Panc1 (cell line): Measurements from ENCODE around the gene TUFM. TPM values are rescaled to one million over a fixed set of nuclear protein-coding genes. Genes with fewer than 3 reads are reported as not detected.

ENCODE experiments used
- ATAC-seq: fragments of 200-7000 bp; cut with Tn5 transposase; 2 replicates; pipeline ENCODE4 v1.9.1; 2020; ENCODE audit warnings: mild to moderate bottlenecking, moderate library complexity
- BruUV-seq: library from RNA; stranded (reverse); fragments of 400-500 nt; replicated peaks from 2 replicates; lab custom pipeline; 2021; lab: Mats Ljungman, UMichigan
- CTCF ChIA-PET: fragments of 300-600 bp; sonication (Branson Sonifier 250); formaldehyde crosslinking; loops from one replicate; lab custom pipeline; 2022; ENCODE audit warnings: antibody characterized with exemption; lab: Charles Lee
- POLR2A ChIA-PET: fragments of 300-600 bp; sonication (Branson Sonifier 250); formaldehyde crosslinking; loops from one replicate; lab custom pipeline; 2022; ENCODE audit warnings: antibody characterized with exemption; lab: Charles Lee
- DNase-seq: peaks from one replicate; pipeline ENCODE4 v3.0.0-alpha.2; 2010; ENCODE audit warnings: low read depth, low spot score
- H3K27ac ChIP-seq: 2 replicates; pipeline ENCODE4 v1.5.1; 2011; ENCODE audit warnings: mild to moderate bottlenecking, low read length, inconsistent platforms
- H3K27me3 ChIP-seq: fragments of 200-500 bp; sonication (Bioruptor generic); 2 replicates; pipeline ENCODE4 v1.6.0; 2014; ENCODE audit warnings: low read length, inconsistent platforms; ENCODE audit not compliant: control insufficient read depth, insufficient read depth
- H3K36me3 ChIP-seq: fragments of 200-500 bp; sonication (Bioruptor generic); 2 replicates; pipeline ENCODE4 v1.5.1; 2014; ENCODE audit warnings: inconsistent platforms, mild to moderate bottlenecking, low read length, moderate library complexity; ENCODE audit not compliant: control insufficient read depth, insufficient read depth
- H3K4me1 ChIP-seq: 2 replicates; pipeline ENCODE4 v1.5.1; 2011; ENCODE audit warnings: inconsistent platforms, mild to moderate bottlenecking, low read length, moderate library complexity; ENCODE audit not compliant: control insufficient read depth, insufficient read depth
- H3K4me3 ChIP-seq, 2 experiments: 2 replicates each; pipeline ENCODE4 v1.5.1; 2011 to 2012; ENCODE audit warnings: low read depth in 2 of 2, low read length in 2 of 2, mild to moderate bottlenecking in 2 of 2, inconsistent platforms in 1 of 2, moderate library complexity in 1 of 2
- H3K9me3 ChIP-seq: fragments of 200-500 bp; sonication (Bioruptor generic); 2 replicates; pipeline ENCODE4 v1.5.1; 2014; ENCODE audit warnings: low read depth, mild to moderate bottlenecking, inconsistent platforms, low read length, moderate library complexity; ENCODE audit not compliant: control insufficient read depth, insufficient read depth
- CTCF ChIP-seq: fragments of 450-650 bp; IDR thresholded peaks from 2 replicates; pipeline ENCODE4 v1.5.1; 2017; ENCODE audit warnings: mild to moderate bottlenecking
- POLR2AphosphoS5 ChIP-seq: IDR thresholded peaks from 2 replicates; pipeline ENCODE4 v1.6.1; 2012; ENCODE audit warnings: mild to moderate bottlenecking, low read depth, low read length, moderate library complexity
- REST ChIP-seq, 2 experiments: IDR thresholded peaks; 2 replicates each; pipeline ENCODE4 v1.6.1; 2011 to 2012; ENCODE audit warnings: low read depth in 2 of 2, control low read depth in 1 of 2, low read length in 1 of 2, mild to moderate bottlenecking in 1 of 2, moderate library complexity in 1 of 2; ENCODE audit not compliant: insufficient read depth in 1 of 2
- SIN3A ChIP-seq: IDR thresholded peaks from 2 replicates; pipeline ENCODE4 v1.6.1; 2012; ENCODE audit warnings: low read depth, mild to moderate bottlenecking, low read length, moderate library complexity, borderline replicate concordance; ENCODE audit not compliant: insufficient read depth
- TCF7L2 ChIP-seq: IDR thresholded peaks from 2 replicates; pipeline ENCODE4 v1.6.1; 2011; ENCODE audit warnings: mild to moderate bottlenecking, low read depth, low read length, inconsistent platforms
- in situ Hi-C: cut with HindIII; loops from 2 replicates; pipeline ENCODE4 v1.10.0; 2016; ENCODE audit warnings: low sequenced_read_pairs, low pct_unique_long_range_greater_than_20kb
- intact Hi-C: fragments of 100-400 bp; cut with micrococcal nuclease; formaldehyde crosslinking; loops from one replicate; pipeline ENCODE4 v1.10.0; 2022; ENCODE audit not compliant: unreplicated experiment
- total RNA-seq: library from RNA; stranded (reverse); gene quantifications from one replicate; pipeline ENCODE4 v1.2.1, GENCODE V29; 2021; ENCODE audit not compliant: unreplicated experiment

Gene TUFM
- total RNA-seq, 1 experiment from 2014 or later, result 231 TPM

DNA sequence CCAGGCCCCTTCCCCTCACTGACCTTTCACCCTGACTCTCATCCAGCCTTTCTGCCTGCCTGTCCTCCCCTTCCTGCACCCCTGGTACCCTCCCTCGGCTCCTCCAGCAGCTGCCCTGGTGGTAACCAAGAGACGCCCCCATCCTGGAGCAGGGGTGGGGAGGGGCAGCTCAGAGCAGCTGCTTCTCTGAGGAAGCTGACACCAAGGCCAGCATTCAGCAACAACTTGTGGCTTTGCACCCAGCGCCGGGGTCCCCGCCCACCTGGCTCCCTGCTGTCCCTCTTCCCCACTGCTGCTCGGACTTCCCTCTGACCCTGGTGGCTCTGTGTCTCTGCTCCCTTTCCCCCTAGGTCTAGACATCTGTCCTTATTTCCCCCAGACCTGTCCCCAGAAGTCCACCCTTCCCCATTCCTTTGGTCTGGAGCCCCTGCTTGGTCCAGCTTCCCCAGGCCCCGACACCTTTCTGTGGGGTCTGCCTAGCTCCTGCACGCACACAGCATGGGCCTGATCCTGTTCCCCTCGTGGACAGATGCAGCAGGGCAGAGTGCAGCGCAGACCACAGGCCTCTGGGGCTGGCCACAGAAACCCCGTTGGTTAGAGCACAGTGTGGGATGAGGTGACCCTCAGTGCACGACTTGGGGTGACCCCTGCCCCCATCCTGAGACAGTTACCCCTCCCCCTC, 31.0 kb upstream of the TUFM start:
- Histone ChIP-seq H3K27ac (no peak overlapping the region), H3K27me3 (no peaks in the 10 kb centered on the region), H3K9me3 (no peaks in the 10 kb centered on the region), H3K4me3 (no peak overlapping the region), H3K36me3 (no peaks in the 10 kb centered on the region; the same call in 1 of the 2 replicates), H3K4me1 (peaks cover 31% of the 10 kb centered on the region)
- ChIA-PET POLR2A (interaction anchor here (0.5 kb wide), 1 partner anchor 13 kb away, joined by 3 read pairs; the partner anchor contains the start of gene SH2B1), CTCF (no interaction called here)
- ATAC-seq, result no peak
- BruUV-seq, result no TSS peak
- DNase-seq, result no peak
- TF ChIP-seq CTCF (no peak), SIN3A (no peak), POLR2AphosphoS5 (no peak), REST (IDR thresholded peaks at IDR 0.05; ENCODE audit: insufficient read depth in 1 of 2, low read depth in 2 of 2, low read length in 1 of 2) (no peak), TCF7L2 (no peak)
- in situ Hi-C loops (no loop called here), intact Hi-C loops (loop anchor here (10.0 kb wide), 1 partner anchor 68 kb away; no protein-coding TSS in a partner anchor)

DNA sequence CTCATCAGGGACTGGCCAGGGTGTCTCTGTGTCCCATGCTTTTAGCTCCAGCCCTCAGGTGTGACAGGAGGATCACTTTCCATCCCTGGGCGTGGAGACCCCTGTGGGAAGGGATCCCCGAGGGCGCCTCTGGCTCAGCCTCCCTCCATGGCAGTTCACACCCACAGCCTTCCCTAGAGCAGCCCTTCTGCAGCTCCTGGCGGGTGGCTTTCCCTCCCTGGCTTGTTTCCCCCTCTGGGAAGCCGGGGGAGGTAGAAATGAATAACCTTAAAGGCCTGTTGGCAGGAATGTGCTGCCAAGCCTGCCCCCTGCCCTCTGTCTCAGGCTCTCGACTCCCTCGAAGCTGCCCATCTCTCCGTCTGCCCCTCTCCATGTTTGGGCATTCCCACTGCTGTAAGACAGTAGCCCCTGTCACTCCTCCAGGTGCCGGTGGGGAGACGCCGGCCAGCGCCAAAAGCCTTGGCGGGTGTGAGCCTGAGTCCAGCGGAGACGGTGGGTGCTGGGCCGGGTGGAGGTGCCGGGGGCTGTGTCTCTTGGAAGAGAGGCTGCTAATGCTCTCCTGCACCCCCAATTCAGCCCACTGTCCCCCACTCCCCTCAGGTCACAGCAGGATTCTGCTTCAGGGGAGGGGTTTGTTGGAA, 30.0 kb upstream of the TUFM start:
- Histone ChIP-seq H3K27me3 (no peaks in the 10 kb centered on the region), H3K4me1 (peaks cover 31% of the 10 kb centered on the region), H3K36me3 (no peaks in the 10 kb centered on the region; the same call in 1 of the 2 replicates), H3K4me3 (no peak overlapping the region), H3K9me3 (no peaks in the 10 kb centered on the region), H3K27ac (peak overlapping the region; percentile 48)
- in situ Hi-C loops (no loop called here), intact Hi-C loops (loop anchor here (10.0 kb wide), 1 partner anchor 69 kb away; no protein-coding TSS in a partner anchor)
- TF ChIP-seq TCF7L2, result no peak
- no peak for TF ChIP-seq REST (IDR thresholded peaks at IDR 0.05; ENCODE audit: insufficient read depth in 1 of 2, low read depth in 2 of 2, low read length in 1 of 2)
- TF ChIP-seq CTCF, result no peak
- no peak for TF ChIP-seq SIN3A
- TF ChIP-seq POLR2AphosphoS5, result no peak
- ATAC-seq, result no peak
- POLR2A ChIA-PET, result interaction anchor here (0.6 kb wide), 2 partner anchors 13 to 17 kb away, joined by 3 to 10 read pairs; partner anchors contain the start of gene SH2B1
- CTCF ChIA-PET, result interaction anchor here (0.6 to 1.3 kb wide), 2 partner anchors 60 to 69 kb away, joined by 3 to 6 read pairs; no protein-coding TSS in a partner anchor
- no TSS peak for BruUV-seq
- DNase-seq, result no peak
